Measurements from ENCODE around the gene RELN.
"Not testable (repeated sequence)": the region's sequence is repeated elsewhere in the genome, so short reads cannot be mapped to it uniquely, and the experiment has no call there.

Gene RELN

GRCh38 chr7:103794424-103794823 is 195.0 kb downstream of the RELN start:
- Histone ChIP-seq H3K27me3 (ENCODE audit: insufficient read depth, low read length, poor library complexity, severe bottlenecking) (no peaks in the 10 kb centered on the region), H4K20me1 (ENCODE audit: insufficient read depth, low read length, poor library complexity, severe bottlenecking) (no peaks in the 10 kb centered on the region), H3K36me3 (ENCODE audit: insufficient read depth, low read length) (no peaks in the 10 kb centered on the region), H2AFZ (ENCODE audit: low read length) (no peak overlapping the region), H3F3A (ENCODE audit: low read depth) (no peaks in the 10 kb centered on the region; the same call in 1 of the 2 replicates), H3K4me3 (ENCODE audit: low read length, poor library complexity, severe bottlenecking) (no peak overlapping the region), H3K79me2 (ENCODE audit: insufficient read depth, low read length) (no peaks in the 10 kb centered on the region), H3K4me2 (ENCODE audit: low read depth, low read length, poor library complexity, severe bottlenecking) (no peak overlapping the region), H3K9me3 (ENCODE audit: insufficient read depth, low read depth, low read length) (no peaks in the 10 kb centered on the region), H3K9ac (ENCODE audit: low read depth, low read length, poor library complexity, severe bottlenecking) (no peak overlapping the region), H3K9me2 (replicated peaks; ENCODE audit: low read depth, low read length) (no peaks in the 10 kb centered on the region), H3K4me1 (ENCODE audit: insufficient read depth, low read length, poor library complexity, severe bottlenecking) (no peaks in the 10 kb centered on the region)
- TF ChIP-seq CTCF (conservative IDR thresholded peaks at IDR 0.05; ENCODE audit: low read length), result no peak
- no peak for TF ChIP-seq EZH2phosphoT487 (IDR thresholded peaks at IDR 0.05; ENCODE audit: borderline replicate concordance)

GRCh38 chr7:103793614-103794013 is 195.8 kb downstream of the RELN start:
- TF ChIP-seq EZH2phosphoT487 (IDR thresholded peaks at IDR 0.05; ENCODE audit: borderline replicate concordance), result no peak
- no peak for TF ChIP-seq CTCF (conservative IDR thresholded peaks at IDR 0.05; ENCODE audit: low read length)
- no peaks in the 10 kb centered on the region for H4K20me1 ChIP-seq (ENCODE audit: insufficient read depth, low read length, poor library complexity, severe bottlenecking)
- H3K9me3 ChIP-seq (ENCODE audit: insufficient read depth, low read depth, low read length), result no peaks in the 10 kb centered on the region
- H3K36me3 ChIP-seq (ENCODE audit: insufficient read depth, low read length), result no peaks in the 10 kb centered on the region
- no peaks in the 10 kb centered on the region for H3K9me2 ChIP-seq (replicated peaks; ENCODE audit: low read depth, low read length)
- H3K4me2 ChIP-seq (ENCODE audit: low read depth, low read length, poor library complexity, severe bottlenecking), result no peak overlapping the region
- no peaks in the 10 kb centered on the region for H3K27me3 ChIP-seq (ENCODE audit: insufficient read depth, low read length, poor library complexity, severe bottlenecking)
- H2AFZ ChIP-seq (ENCODE audit: low read length), result no peak overlapping the region
- no peaks in the 10 kb centered on the region for H3K79me2 ChIP-seq (ENCODE audit: insufficient read depth, low read length)
- H3K4me1 ChIP-seq (ENCODE audit: insufficient read depth, low read length, poor library complexity, severe bottlenecking), result no peaks in the 10 kb centered on the region
- no peak overlapping the region for H3K4me3 ChIP-seq (ENCODE audit: low read length, poor library complexity, severe bottlenecking)
- no peak overlapping the region for H3K9ac ChIP-seq (ENCODE audit: low read depth, low read length, poor library complexity, severe bottlenecking)
- no peaks in the 10 kb centered on the region; the same call in 1 of the 2 replicates for H3F3A ChIP-seq (ENCODE audit: low read depth)

GRCh38 chr7:103791894-103792293 is 197.6 kb downstream of the RELN start:
- Histone ChIP-seq H3K9me2 (replicated peaks; ENCODE audit: low read depth, low read length) (no peaks in the 10 kb centered on the region), H3K4me2 (ENCODE audit: low read depth, low read length, poor library complexity, severe bottlenecking) (no peak overlapping the region), H3K36me3 (ENCODE audit: insufficient read depth, low read length) (no peaks in the 10 kb centered on the region), H3K9me3 (ENCODE audit: insufficient read depth, low read depth, low read length) (no peaks in the 10 kb centered on the region), H3F3A (ENCODE audit: low read depth) (no peaks in the 10 kb centered on the region; the same call in 1 of the 2 replicates), H4K20me1 (ENCODE audit: insufficient read depth, low read length, poor library complexity, severe bottlenecking) (no peaks in the 10 kb centered on the region), H3K4me1 (ENCODE audit: insufficient read depth, low read length, poor library complexity, severe bottlenecking) (no peaks in the 10 kb centered on the region), H3K4me3 (ENCODE audit: low read length, poor library complexity, severe bottlenecking) (no peak overlapping the region), H3K79me2 (ENCODE audit: insufficient read depth, low read length) (no peaks in the 10 kb centered on the region), H2AFZ (ENCODE audit: low read length) (no peak overlapping the region), H3K27me3 (ENCODE audit: insufficient read depth, low read length, poor library complexity, severe bottlenecking) (no peaks in the 10 kb centered on the region), H3K9ac (ENCODE audit: low read depth, low read length, poor library complexity, severe bottlenecking) (no peak overlapping the region)
- TF ChIP-seq EZH2phosphoT487 (IDR thresholded peaks at IDR 0.05; ENCODE audit: borderline replicate concordance) (no peak), CTCF (conservative IDR thresholded peaks at IDR 0.05; ENCODE audit: low read length) (no peak)

GRCh38 chr7:103787041-103787440 is 202.4 kb downstream of the RELN start:
- H3K4me1 ChIP-seq (ENCODE audit: insufficient read depth, low read length, poor library complexity, severe bottlenecking); H3K9me2 ChIP-seq (replicated peaks; ENCODE audit: low read depth, low read length); H3F3A ChIP-seq (ENCODE audit: low read depth); H3K4me2 ChIP-seq (ENCODE audit: low read depth, low read length, poor library complexity, severe bottlenecking); H3K4me3 ChIP-seq (ENCODE audit: low read length, poor library complexity, severe bottlenecking); H3K36me3 ChIP-seq (ENCODE audit: insufficient read depth, low read length); H3K9me3 ChIP-seq (ENCODE audit: insufficient read depth, low read depth, low read length); H4K20me1 ChIP-seq (ENCODE audit: insufficient read depth, low read length, poor library complexity, severe bottlenecking); H3K79me2 ChIP-seq (ENCODE audit: insufficient read depth, low read length); H3K9ac ChIP-seq (ENCODE audit: low read depth, low read length, poor library complexity, severe bottlenecking); H3K27me3 ChIP-seq (ENCODE audit: insufficient read depth, low read length, poor library complexity, severe bottlenecking); H2AFZ ChIP-seq (ENCODE audit: low read length): not testable (repeated sequence)
